CD4-positive, alpha-beta T cell treated with Interferon gamma for 1 hour (primary cell): ENCODE data around the gene FADS2.

ENCODE experiments used
- DNase-seq: peaks from one replicate; pipeline ENCODE4 v3.0.0-alpha.2; 2020

FADS2 gene

DNA sequence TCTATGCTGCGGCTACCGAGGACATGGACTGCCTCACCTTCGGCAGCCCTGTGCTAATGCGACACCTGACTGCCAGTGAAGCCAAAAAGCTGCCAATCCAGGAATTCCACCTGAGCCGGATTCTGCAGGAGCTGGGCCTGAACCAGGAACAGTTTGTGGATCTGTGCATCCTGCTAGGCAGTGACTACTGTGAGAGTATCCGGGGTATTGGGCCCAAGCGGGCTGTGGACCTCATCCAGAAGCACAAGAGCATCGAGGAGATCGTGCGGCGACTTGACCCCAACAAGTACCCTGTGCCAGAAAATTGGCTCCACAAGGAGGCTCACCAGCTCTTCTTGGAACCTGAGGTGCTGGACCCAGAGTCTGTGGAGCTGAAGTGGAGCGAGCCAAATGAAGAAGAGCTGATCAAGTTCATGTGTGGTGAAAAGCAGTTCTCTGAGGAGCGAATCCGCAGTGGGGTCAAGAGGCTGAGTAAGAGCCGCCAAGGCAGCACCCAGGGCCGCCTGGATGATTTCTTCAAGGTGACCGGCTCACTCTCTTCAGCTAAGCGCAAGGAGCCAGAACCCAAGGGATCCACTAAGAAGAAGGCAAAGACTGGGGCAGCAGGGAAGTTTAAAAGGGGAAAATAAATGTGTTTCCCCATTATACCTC lies 32.1 kb upstream of the FADS2 start:
- DNase-seq, result no peak

DNA sequence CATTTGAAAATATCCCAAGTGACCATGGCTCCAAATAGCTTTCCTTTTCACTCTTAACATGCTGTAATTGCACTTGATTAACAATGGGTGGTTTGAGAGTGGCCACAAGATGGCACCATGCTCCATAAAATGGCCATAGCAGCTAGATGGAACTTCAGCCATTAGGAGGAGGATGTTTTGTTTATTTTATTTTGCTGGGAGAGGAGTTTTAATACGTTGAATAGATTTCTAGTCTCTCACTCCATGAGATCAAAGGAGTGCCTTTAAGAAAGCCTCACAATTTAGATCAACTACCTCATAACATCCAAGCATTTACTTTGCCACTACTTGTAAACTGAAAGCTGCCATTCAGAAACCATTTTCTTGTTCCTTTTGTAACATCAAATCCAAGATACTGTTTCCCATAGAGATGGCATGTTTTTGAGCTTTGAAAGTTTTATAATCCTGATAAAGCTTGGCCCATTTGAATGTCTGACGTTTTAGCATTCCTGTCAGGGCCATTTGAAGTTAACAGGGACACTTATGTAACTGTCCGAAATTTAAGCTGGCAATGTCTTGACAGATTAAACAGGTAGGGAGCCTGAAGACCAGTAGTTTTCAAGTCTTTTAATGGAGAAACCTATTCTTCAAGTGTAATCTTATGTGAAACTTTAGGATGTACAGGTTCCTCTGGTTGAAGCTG lies 30.7 kb upstream of the FADS2 start:
- DNase-seq, result peak; percentile 69

DNA sequence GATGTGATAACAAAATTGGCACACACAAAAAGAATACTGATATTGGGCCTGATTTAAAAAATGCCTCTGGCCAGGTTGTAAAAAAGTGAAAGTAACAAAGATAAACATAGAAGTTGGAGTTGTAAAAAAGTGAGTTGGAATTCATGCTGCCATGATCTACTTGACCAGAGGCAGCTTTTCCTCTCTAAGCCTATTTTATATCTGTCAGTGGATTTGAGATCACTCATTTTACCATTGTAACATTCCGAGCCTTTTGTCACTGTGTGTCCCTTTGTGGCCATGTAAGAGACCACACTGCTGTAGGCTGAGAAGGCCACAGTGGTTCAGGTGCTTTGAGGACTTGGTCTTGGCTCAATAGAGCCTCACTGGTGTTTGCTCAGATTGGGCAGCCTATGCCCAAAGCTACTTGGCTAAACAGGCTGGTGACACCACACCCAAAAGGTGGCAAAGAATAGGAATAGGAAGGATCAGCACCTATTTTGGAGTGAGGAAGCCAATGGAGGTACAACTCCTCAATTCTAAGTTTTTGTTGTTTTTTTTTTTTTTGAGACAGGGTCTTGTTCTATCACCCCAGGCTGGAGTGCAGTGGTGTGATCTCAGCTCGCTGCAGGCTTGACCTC lies 28.3 kb upstream of the FADS2 start:
- no peak for DNase-seq

DNA sequence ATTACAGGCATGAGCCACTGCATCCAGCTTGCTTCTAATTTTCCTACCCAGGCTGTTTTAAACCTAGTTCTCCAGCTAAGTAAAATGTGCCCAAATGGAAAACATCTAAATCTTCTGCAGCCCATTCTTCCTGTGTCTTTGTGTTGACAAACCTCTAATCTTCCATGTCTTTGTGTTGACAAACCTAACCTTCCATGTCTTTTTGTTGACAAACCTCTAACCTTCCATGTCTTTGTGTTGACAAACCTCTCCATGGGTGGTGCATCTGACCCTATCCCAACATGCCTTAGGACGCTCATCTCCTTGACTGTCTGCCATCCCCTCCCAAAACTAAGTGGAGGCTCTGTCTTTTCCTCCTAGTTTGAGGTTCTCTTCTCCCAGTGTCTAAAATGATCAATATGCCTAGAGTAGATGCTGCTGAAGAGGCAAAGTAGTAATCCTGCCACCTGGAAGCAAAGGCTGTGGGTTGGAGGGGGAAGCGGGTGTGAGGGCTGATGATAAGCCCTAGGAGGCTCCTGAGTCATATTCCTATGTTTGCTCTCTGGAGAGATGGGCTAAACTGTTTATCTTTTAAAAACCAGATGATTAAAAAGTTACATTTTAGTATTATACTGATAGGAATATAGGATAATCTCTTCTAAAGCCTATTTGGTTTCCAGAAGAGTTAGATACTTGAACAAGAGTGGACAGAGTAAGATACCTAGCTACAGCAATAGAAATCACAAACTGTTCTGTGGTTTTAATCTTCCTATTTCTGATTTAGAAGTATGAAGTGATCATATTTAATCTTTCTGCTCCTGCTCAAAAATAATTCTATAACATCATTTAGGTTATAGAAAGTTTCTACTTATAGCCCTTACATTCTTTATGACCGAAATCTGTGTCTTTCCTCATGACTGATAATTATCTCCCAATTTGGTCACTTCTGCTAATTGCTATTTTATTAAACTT lies 27.5 kb upstream of the FADS2 start:
- DNase-seq, result no peak

DNA sequence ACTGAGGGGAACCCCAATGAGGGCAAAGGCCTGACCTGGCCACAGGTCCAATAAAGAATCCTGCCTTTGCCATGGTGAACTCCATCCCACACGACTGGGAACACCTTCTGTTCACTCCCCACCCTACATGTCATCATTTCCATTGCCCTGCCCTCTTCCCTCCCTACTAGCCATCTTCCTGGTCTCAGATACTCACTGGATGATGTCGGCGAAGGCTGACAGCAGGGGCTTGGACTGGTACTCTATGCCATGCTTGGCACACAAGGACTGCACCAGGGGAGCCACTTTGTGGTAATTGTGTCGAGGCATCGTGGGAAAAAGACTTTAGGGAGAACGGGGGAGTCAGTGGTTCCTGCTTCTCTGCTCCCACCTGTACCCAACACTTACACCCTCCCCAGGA lies 25.5 kb upstream of the FADS2 start:
- no peak for DNase-seq

DNA sequence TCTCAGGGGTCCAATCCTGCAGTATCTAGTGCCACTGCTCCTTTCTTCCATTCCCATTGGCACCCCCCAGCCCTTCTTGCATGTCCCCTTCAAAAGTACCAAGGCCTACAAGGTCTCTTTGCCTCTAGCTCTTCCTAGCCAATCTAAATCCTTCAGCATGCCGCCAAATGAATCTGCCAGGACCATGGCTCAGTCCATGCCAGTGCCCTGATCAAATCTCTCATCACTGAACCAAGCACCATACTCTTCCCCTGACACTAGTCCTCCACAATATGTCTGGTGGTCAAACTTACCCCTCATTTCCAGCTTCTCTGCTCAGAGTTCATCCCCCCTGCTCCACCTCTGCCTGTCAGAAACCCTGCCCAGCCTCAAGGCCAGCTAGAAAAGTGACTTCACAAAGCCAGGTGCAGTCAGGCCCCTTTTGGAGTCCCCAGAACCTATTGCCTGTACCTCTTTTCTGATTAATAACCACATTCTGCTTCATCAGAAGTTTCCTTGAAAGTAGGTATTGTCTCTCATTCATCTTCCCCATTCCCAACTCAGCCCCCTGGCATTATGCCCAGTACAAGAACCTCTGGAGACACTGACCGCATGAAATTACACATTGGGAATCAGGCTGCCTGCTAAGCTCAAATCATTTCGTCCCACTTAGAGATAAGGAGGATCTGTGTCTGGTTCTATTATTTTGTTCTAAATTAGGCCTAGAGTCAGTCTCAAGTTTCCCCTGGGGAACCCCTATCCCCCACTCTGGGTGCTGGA lies 24.0 kb upstream of the FADS2 start:
- DNase-seq, result no peak

DNA sequence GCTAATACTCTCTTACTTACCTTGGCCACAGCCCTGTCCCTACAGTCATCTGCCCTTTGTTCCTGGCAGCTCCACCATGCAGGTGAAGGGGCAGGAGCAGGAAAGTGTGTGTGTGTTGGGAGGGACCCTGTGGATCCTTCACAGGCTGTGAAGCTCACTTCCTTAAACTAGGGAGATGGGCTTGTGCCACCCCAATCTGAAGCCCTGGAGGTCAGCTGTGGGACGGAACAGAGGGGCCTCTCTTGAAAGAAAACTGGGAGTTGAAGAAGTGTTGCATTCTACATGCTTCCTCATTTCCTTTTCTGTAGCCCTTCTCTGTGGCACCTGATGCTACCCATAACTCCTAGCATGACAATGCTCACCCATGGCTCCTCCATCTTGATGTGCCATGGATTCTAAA lies 23.0 kb upstream of the FADS2 start:
- DNase-seq, result no peak

DNA sequence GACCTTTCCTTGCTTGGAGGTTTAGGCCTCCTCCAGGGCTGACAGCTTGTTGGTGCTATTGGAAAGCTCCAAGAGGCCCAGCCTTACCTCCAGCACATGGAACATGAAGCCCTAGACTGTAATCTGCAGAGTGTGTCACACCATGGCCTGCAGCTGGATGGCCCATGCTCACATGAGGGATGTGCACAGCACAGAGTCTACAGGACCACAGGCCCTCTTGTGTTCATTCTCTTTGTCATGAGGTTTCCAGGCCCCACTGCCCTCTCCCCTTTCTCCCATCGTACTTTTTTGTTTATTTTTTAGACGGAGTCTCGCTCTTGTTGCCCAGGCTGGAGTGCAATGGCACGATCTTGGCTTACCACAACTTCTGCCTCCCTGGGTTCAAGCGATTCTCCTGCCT lies 21.3 kb upstream of the FADS2 start:
- DNase-seq, result no peak

DNA sequence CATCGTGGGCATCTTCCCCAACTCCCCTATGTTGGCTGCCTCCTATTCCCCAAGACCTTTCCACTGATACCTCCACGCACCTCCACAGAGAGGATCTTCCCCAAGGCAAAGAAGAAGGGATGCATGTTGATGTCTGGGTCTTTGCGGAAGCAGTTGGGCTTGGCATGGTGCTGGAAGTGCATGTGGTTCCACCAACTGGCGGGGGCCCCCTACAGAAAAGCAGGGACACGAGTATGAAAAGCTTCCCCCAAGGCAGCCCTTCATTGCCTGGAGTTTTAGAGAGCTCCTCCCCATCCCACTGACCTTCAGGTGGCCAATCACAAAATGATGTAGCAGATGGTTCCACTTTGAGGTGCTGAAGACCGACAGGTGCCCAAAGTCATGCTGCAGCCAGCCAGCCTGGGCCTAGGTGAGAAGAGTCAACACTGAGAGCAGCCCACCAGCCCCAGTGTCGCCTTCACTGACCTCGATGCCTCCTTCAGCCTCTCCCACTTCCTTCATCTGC lies 17.4 kb upstream of the FADS2 start:
- DNase-seq, result no peak

DNA sequence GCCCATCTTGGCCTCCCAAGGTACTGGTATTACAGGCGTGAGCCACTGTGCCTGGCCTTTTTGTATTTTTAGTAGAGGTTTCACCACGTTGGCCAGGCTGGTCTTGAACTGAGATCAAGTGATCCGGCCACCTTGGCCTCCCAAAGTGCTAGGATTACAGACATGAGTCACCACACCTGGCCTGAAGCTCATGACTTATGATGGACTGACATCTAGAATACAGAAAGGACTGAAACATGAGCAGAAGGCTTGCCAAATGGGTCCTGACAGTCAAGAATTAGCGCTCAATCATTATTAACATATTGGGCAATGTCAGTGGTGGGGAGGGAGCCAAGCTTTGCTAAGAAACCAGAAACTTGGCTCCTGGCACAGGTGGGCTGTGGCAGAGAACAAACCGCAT lies 16.3 kb upstream of the FADS2 start:
- no peak for DNase-seq

DNA sequence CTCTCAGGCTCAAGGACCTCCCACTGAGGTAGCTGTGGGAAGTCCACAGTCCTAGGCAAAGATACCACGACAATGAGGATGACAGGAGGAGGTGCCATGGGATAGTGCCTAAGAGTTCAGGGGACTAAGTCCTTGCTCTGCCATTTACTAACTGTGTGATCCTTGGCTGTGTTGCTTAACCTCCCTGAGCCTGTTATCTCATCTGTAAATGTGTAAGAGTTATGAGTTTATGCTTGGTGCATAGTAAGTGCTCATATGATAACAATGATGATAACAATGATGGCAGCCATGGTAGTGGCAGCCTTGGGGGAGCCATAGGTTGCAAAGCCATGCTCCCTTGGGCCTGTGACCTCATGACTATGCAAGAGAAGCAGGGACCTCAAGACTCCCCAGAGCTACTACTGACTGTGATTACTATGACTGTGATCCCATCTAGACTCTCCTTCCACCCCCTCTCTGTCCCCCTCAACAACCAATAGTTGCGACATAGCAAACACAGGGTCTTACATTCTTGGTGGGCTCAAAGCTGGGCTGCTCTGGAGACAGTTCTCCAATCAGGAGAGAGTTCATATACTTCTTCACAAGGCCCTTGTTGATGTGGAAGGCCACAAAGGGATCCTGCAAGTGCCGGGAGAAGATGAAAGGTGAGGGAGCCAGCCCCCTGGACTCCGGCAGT lies 15.2 kb upstream of the FADS2 start:
- no peak for DNase-seq

DNA sequence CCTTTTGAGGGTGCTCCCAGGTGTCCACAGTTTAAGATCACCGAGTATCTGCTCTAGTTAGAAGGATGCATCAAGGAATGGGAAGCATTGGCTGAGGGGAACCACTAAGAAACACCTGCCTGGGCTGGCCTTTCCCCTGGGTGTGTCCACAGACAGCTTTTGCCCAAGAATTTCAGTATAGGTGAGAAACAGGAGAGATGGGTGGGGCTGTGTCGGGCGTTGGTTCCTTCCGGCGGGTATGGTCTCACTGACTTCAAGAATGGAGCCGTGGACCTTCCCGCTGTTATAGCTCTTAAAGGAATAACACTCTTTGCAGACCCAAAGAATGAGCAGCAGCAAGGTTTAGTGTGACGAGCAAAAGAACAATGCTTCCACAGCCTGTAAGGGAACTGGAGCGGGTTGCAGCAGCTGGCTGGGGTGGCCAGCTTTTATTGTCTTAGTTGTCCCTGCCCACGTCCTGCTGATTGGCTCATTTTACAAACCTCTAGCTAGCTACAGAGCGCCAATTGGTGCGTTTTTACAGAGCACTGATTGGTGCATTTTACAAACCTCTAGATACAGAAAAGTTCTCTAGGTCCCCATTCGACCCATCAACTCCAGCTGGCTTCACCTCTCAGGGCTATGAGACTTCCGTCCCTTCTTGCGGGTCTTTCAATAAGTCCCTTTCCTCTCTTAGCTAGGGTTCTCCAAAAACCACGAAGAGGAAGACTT lies 13.7 kb upstream of the FADS2 start:
- DNase-seq, result peak; percentile 25

DNA sequence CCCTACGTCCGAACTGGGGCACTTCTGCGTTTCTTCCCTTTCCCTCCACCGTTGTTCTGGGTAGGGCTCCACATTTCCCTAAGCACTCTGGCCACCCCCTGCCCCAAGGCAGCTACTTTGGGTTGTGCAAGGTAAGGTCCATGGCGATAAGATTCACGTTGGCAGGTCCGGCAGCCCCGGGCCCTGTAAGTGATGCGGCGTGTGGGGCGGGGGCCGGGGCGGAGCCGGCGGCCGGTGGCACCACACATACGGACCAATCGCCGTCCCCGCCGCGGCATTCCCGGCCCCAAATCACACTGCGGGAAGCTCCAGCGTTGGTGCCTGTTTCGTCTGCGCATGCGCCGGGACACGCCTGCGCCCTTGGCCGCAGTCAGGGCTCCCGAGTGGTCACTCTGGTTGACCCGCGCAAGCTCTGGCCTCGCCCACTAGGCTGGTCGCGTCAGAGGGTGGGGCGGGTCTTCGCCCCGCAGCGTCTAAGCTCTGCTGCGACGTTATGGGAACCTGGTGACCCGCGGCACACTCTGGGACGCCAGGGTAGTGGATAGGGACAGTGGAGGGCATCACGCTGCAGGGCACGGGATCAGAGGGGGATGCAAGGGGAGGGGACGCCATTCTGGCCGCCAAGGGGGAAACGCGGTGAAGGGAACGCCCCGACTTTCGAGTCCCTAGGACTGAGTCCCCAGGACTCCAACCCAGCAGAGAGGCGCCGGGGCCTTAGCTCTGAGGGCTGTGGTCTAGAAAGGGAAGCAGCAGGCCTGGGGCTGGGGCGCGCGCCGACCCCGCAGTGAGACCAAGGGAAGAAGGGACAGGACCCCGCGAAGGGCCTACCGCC lies 12.9 kb upstream of the FADS2 start:
- DNase-seq, result peak; percentile 81

DNA sequence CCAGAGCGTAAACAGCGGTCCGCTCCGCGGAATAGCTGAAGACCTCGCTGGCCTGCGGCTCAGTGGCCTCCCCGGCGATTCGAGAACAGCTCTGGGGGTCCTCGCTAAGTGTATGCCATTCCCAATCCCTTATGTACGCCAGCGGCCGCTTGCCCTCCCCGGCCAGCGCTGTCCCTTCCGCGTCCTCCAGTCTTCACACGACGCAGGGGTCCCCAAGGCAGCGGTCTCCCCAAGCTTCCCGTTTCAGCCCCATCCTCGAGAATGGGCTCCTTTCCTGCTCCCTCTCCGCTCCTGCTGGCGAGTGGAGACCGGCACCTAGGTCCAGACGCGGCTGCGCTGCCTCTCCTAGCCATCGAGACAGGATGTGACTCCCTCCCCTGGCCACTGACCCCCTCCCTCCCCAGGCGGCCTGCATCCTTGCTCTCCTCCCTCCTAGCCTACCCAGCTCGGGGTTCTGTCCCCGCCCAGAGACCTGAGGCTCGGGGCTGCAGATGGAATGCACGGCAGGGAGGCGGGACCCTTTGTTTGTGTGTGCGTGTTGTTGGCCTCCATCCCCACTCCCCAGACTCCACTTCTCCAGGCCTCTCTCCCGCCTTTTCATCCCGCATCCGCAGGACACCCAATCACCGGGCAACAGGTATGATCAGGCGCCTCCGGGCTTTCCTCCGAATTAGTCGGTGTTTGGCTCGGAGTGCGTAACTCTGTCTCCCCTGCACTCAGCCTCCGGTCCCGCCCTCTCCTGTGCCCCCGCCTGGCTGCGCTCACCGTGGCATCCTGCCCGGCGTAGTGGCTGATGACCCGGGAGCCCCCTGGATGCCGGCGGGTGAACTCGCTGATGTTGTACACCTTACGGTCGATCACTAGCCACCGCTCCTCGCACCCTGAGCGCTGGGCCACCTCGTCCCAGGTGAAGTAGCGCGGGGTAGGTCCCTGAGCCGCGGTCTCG lies 12.0 kb upstream of the FADS2 start:
- peak; percentile 53 for DNase-seq

DNA sequence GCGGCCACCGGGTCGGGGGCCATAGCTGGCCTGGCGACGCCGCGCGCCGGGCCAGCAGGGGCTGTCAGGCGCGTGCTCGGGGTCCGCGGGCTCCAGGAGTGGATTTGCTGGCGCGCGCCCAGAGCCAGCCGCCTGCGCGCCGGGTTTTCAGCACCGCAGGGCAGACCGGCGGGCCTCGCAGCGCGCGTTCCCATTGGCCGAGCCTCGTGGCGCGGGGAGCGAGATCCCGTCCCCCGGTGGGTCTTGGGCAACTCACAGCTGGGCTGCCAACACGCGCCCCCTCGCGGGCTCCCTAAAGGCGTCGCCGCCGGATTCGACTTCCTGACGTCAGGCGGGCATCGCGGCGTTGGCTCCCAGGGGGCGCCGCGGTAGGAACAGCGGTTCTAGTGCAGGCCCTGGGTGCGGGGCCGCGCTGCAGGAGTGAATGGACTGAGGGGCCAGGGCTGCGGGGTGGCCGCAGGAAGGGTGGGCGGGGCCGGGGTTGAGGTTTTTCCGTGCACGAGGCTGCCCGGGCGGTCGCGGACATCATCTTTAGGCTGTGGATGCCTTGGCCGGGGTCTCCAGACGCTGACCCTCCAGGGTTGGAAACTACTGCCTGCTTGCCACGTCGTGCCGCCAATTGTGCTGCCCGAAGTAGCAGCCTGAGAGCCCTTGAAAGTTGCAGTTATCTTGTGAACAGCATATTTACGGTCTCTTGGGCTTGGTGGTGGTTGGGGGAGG lies 11.2 kb upstream of the FADS2 start, which contains the start of gene FADS1:
Gene FADS1, minus strand, starts transcription at position 268 of the 720 bp plus-strand sequence. Its CDS starts 74 bp downstream, at position 194.
- DNase-seq, result peak; percentile 84

DNA sequence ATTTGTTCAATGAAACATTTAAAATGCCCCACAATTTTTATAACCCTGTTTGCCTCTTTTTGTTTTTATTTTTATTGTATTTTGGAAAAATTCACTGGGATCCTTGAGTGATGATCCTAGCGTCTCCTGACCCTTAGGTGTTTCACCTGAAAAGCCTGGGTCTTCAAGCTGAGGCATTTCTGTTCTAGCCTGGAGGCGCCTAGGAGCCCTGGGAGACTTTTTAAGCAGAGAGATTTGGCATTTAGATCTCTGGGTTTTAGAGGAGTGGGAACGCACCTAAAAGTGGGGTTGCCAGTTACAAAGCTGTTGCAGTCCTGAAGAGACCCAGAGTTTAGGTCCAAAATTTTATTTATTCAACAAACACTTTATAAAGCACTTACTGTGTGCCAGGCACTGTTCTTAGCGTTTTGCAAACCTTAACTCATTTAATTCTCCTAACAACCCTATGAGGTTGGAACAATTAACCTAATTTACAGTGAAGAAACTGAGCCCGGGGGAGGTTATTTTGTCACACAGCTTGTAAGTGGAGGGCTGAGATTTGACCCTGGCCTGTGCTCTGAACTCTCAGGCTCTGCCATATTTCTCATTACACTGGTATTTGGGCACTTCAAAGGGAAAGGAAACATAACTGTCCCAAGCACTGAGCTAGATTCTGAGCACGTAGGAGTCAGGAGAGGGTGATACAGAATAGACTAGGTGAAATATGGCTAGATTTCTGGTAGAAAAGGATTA lies 10.5 kb upstream of the FADS2 start:
- DNase-seq, result no peak

DNA sequence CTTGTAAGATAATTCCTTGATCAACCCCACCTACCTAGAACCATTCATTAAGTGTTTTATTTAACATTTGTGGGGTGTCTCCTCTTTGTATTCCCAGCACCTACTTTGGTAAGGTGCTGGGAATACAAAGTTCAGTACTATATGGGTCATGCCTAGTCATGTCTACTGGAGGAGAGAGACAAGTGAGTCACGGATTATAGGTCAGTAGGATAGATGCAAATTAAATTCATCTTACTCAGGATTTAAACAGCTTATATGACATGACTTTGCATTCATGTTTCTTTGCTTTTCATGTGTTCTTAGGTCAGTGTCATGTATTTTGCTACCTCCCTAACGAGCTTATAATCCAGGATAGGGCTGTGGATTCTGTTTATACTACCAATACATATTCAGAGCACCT lies 7.9 kb upstream of the FADS2 start:
- no peak for DNase-seq
